Stimulated activated CD8-positive, alpha-beta memory T cell treated with anti-CD3 and anti-CD28 coated beads, Interleukin-2, amount 100 ng/mL, for 1 hour (primary cell): ENCODE results near the gene LHX1.

ENCODE experiments used
- DNase-seq, 2 donors: peaks; one replicate each; pipeline ENCODE4 v3.0.0-alpha.2; 2020; ENCODE audit warnings: low read depth in 2 of 2

LHX1 gene

DNA sequence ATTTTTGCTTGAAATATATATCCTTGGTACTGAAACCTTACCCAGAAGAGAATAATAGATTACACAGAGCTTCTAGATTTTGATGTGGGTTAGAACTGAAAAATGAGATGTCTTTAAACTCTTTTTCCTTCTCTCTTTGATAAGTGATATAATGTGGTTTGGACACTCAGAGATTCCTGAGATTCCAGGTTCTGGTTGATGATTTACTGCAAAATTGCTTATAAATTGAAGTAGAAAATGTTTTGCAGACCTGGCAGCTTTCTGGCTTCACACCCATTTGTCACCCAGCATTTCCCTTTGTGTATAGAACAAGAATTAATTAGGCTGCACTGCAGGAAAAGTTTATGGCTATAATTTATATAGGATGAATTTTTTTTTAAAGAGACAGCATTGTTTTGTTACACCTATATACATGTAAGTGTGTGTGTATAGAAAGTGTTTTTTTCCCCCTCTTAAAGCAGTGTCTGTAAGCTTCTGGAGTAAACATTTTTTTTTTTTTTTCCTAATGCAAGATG lies 35.0 kb downstream of the LHX1 start:
- DNase-seq: no peak

GRCh38 chr17:36972905-36973304 lies 35.6 kb downstream of the LHX1 start:
- DNase-seq: no peak

DNA sequence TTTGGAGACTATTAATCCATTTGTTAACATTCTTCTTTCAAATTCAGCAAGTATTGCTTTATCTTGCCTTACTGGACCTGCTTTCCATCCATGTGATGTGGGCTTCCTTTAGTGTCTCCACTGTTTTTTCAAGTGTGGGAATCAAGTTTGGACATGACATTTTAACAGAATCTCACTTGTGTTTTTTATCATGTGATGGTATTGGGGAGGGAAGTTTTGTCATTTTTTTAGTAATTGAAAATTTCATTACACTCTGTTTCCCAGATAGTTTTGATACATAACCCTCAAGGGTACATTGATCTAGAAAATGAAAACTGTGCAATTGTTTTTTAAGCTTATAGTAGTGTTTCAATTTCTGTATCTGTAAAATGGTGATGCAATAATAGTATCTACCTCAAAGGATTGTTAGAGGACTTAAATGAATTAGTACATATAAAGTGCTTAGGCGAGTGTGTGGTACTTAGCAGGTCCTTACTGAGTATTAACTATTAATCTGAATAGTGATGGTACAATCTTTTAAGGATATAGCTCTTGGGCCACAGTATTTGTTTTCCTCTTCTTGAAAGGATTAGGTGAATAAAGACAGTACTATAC lies 38.7 kb downstream of the LHX1 start:
- no peak for DNase-seq

- no peak for DNase-seq
Observed at GRCh38 chr17:36977066-36977465, 39.8 kb downstream of the LHX1 start.

- no peak for DNase-seq
Observed at GRCh38 chr17:36977568-36977967, 40.3 kb downstream of the LHX1 start.

DNA sequence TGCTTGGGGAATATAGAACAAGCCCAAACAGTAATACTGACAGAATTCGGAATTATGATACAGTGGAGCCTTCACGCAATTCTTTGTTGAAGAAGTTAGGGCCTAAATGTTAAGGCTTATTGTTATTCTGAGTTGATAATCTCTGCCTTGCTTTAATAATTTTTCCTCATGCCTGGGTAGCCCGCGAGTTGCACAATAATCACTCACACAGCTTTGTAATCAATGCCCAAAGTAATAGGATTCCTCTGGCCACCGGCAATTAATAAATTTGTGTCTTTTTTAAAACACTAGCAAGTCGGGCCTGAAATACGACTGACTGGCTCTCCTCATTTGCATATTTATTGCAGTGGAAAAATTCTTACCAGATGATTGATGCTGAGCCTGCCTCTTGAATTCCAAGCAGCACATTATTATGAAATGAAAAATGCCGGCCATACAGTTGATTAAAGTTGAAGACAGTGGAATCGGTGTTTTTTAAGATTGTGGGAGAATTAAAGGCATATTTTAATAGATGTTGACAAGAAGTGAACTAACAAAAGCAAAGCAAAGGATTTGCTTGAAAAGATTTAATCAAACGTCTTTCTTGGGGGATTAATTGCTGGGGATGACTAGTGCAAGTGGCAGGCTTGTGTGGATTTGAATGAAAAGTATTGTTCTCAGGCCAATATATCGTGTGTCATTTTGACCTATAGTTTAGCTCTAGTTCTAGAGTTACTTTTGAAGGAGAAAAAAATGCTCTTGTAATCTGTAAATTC lies 41.7 kb downstream of the LHX1 start:
- DNase-seq: no peak

DNA sequence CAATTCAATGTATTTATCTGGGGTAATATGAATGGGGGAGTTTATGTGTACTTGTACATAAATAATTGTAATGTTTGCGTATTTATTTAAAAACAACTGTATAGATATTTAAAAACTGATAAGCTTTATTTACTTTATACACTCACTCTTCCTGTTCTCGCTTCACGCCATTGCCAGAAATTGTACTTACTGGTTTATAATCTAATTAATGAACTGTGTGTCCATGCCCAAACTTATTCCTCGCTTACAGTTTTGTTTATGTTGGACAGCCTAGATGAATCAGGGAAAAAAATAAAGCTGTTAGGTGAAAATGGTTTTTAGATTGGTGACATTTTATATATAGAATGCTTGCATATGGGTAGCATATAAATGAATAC lies 42.3 kb downstream of the LHX1 start:
- DNase-seq: no peak

DNA sequence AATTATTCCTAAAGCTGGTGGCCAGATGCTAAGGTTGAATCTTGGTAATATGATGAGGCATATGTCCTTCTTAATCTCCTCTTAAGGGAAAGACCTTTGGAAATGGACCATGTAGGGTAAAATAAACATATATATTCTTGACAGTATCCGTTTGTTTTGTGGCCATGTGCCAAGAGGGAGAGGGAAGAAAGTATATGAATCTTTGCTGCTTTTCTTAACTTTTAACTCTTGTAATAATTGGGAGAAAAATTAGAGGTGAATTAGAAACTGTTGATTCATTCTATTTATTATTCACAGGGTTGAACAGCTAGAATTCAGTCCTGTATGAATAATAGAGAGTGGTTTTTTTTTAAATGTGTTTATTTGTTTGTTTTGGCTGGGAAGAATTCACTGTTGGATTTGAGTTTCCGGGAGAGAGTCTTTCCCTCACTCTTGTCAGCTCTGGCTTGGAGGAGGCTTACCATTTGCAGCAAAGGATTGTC lies 43.0 kb downstream of the LHX1 start:
- DNase-seq: no peak

DNA sequence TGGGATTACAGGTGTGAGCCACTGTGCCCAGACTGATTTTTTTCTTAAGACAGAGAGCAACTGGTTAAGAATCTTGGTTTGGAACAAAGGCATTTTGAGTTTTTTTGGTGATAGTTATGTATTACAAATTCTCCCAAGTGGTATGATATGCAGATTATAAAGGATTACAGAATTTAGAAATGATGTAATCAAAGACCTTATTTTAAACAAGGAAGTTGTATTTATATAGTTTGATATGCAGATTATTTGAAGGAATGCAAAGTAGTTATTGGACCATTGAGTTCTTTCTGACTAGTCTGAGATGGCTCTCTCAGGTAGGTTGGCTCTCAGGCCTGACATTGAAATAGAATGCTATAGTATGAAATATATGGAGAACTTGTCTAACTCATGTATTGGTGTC lies 46.3 kb downstream of the LHX1 start:
- DNase-seq: no peak

- DNase-seq: no peak
Observed at GRCh38 chr17:36989173-36989572, 51.9 kb downstream of the LHX1 start.

DNA sequence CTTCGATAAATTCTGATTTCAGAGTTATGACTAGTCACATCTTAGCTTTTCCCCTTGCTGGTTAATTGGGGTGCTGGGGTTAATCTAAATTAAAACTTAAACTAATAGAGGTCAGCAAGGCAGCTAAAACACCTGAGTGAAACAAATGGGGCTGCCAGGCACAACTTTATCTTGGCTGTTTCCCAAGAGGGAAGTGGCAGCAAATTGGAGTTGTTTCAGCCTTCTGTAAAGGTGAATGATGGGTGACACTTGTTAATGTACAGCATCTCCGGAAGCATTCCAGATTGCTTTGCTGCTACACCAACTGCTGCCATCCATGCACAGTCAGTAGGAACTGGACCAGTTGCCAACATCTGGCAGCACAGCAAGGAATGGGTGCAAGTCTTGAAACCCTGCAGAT lies 55.4 kb downstream of the LHX1 start:
- no peak for DNase-seq

DNA sequence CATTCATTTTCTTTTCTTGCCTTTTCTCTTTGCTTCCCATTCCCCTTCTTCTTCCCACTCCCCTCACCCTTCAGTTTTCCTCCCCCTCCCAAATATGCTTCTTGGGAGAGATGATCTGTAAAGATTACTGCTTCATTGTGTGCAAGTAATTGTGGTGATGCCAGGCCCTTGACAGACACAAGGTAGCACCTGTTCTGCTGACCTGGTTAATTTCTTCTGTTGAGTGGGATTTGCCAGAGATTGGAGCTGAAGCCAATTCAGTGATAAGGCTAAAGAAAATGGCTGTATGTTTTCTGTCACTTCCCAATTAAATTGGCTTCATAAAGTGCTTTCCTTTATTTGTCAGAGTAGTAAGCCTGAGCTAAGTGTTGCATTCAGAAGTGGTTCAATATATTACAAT lies 56.0 kb downstream of the LHX1 start:
- no peak for DNase-seq
